GM23338 (cell line): ENCODE data around the gene KLHL8. TPM values are rescaled to one million over a fixed set of nuclear protein-coding genes. Genes with fewer than 3 reads are reported as not detected.

Experiments used
- ATAC-seq: fragments of 200-7000 bp; cut with Tn5 transposase; 3 replicates; pipeline ENCODE4 v1.9.1; 2020
- DNase-seq: peaks from one replicate; pipeline ENCODE4 v3.0.0-alpha.2; 2015; ENCODE audit warnings: low spot score
- H2AFZ ChIP-seq: fragments of 200-600 bp; sonication (generic); 2 replicates; pipeline ENCODE4 v1.8.0; 2016; ENCODE audit warnings: antibody characterized with exemption, mild to moderate bottlenecking, moderate library complexity
- H3F3A ChIP-seq: fragments of 200-600 bp; sonication (generic); replicated peaks from 2 replicates; pipeline ENCODE4 v1.8.0; 2017; ENCODE audit warnings: antibody characterized with exemption, mixed run types, low read depth
- H3K27ac ChIP-seq: fragments of 200-600 bp; sonication (generic); 2 replicates; pipeline ENCODE4 v1.6.1; 2016; ENCODE audit warnings: low read depth
- H3K27me3 ChIP-seq: fragments of 200-600 bp; sonication (generic); 2 replicates; pipeline ENCODE4 v1.8.0; 2016; ENCODE audit warnings: mild to moderate bottlenecking, mixed run types, moderate library complexity; ENCODE audit not compliant: insufficient read depth
- H3K36me3 ChIP-seq: fragments of 200-600 bp; sonication (generic); 2 replicates; pipeline ENCODE4 v1.8.0; 2016; ENCODE audit warnings: mild to moderate bottlenecking; ENCODE audit not compliant: insufficient read depth
- H3K4me1 ChIP-seq: fragments of 200-600 bp; sonication (generic); 2 replicates; pipeline ENCODE4 v1.8.0; 2016; ENCODE audit warnings: mild to moderate bottlenecking, moderate library complexity; ENCODE audit not compliant: insufficient read depth
- H3K4me2 ChIP-seq: fragments of 200-600 bp; sonication (generic); 2 replicates; pipeline ENCODE4 v1.7.1; 2017; ENCODE audit warnings: mixed run types
- H3K4me3 ChIP-seq: fragments of 200-600 bp; sonication (generic); 2 replicates; pipeline ENCODE4 v1.6.1; 2016; ENCODE audit warnings: mixed run types
- H3K79me2 ChIP-seq: fragments of 200-600 bp; sonication (generic); replicated peaks from 2 replicates; pipeline ENCODE4 v1.8.0; 2017; ENCODE audit warnings: mild to moderate bottlenecking; ENCODE audit not compliant: insufficient read depth
- H3K9me2 ChIP-seq: fragments of 200-600 bp; sonication (generic); 2 replicates; pipeline ENCODE4 v1.8.0; 2017; ENCODE audit not compliant: insufficient read depth
- H4K20me1 ChIP-seq: fragments of 200-600 bp; sonication (generic); replicated peaks from 2 replicates; pipeline ENCODE4 v1.8.0; 2017; ENCODE audit warnings: mild to moderate bottlenecking; ENCODE audit not compliant: insufficient read depth
- H3K27ac Mint-ChIP-seq: 2 replicates; pipeline ENCODE4 v1.8.0; 2020; ENCODE audit warnings: inconsistent platforms, mild to moderate bottlenecking, moderate library complexity, mixed read lengths
- H3K27me3 Mint-ChIP-seq: 3 replicates; pipeline ENCODE4 v1.8.0; 2022; ENCODE audit warnings: low read depth, mild to moderate bottlenecking, moderate library complexity, mixed read lengths, inconsistent platforms; ENCODE audit not compliant: insufficient read depth, poor library complexity
- H3K36me3 Mint-ChIP-seq: 3 replicates; pipeline ENCODE4 v1.8.0; 2021; ENCODE audit warnings: low read depth, mild to moderate bottlenecking, inconsistent platforms, moderate library complexity, mixed read lengths
- H3K4me1 Mint-ChIP-seq: 3 replicates; pipeline ENCODE4 v1.8.0; 2020; ENCODE audit warnings: mild to moderate bottlenecking, inconsistent platforms, mixed read lengths
- H3K4me3 Mint-ChIP-seq: 3 replicates; pipeline ENCODE4 v1.8.0; 2021; ENCODE audit warnings: moderate library complexity, mild to moderate bottlenecking, inconsistent platforms, mixed read lengths
- H3K9me3 Mint-ChIP-seq: 3 replicates; pipeline ENCODE4 v1.8.0; 2020; ENCODE audit warnings: moderate library complexity, mild to moderate bottlenecking, inconsistent platforms, mixed read lengths
- CREB1 ChIP-seq: fragments of 250-450 bp; sonication (Bioruptor Pico); IDR thresholded peaks from 2 replicates; pipeline ENCODE4 v1.5.0; 2020; ENCODE audit warnings: low read depth, mild to moderate bottlenecking, moderate library complexity
- CTCF ChIP-seq, 2 experiments: fragments of 200-600 bp in 1 of 2; sonication (generic) in 1 of 2; conservative IDR thresholded peaks; 2 replicates each; pipeline versions ENCODE4 v1.5.1 to v1.6.1; 2016 to 2017; ENCODE audit warnings: antibody characterized with exemption in 2 of 2, low read depth in 2 of 2, mild to moderate bottlenecking in 2 of 2, moderate library complexity in 1 of 2
- ETS1 ChIP-seq: IDR thresholded peaks from 2 replicates; pipeline ENCODE4 v1.6.1; 2016; ENCODE audit warnings: antibody characterized with exemption
- EZH2phosphoT487 ChIP-seq: fragments of 200-600 bp; sonication (generic); IDR thresholded peaks from one replicate; pipeline ENCODE4 v1.8.1; 2018; ENCODE audit warnings: antibody characterized with exemption; ENCODE audit not compliant: unreplicated experiment
- JUNB ChIP-seq: IDR thresholded peaks from one replicate; pipeline ENCODE4 v1.6.1; 2016; ENCODE audit warnings: antibody characterized with exemption; ENCODE audit not compliant: unreplicated experiment
- NANOG ChIP-seq: IDR thresholded peaks from 2 replicates; pipeline ENCODE4 v1.6.1; 2016; ENCODE audit warnings: antibody characterized with exemption, borderline replicate concordance
- REST ChIP-seq: IDR thresholded peaks from one replicate; pipeline ENCODE4 v1.6.1; 2018; ENCODE audit warnings: antibody characterized with exemption; ENCODE audit not compliant: unreplicated experiment
- ZNF331 ChIP-seq: fragments of 250-450 bp; sonication (Bioruptor Pico); IDR thresholded peaks from 2 replicates; pipeline ENCODE4 v1.5.0; 2020; ENCODE audit warnings: low read depth, mild to moderate bottlenecking, moderate library complexity
- polyA plus RNA-seq: library from polyadenylated mRNA; unstranded; fragments of >200 nt; fragmentation: Nextera tagmentation; extraction: Ambion mirVana; gene quantifications from 2 replicates; pipeline ENCODE4 v1.2.1, GENCODE V29; 2016
- total RNA-seq: library from RNA; depleted of rRNA; stranded (reverse); fragments of >200 nt; shearing (Covaris generic); gene quantifications from 2 replicates; pipeline ENCODE4 v1.2.3, GENCODE V29; 2014

Gene KLHL8
- total and polyA plus RNA-seq, 2 experiments from 2014 or later: 3.3 to 7.2 TPM

- Histone ChIP-seq H3F3A (no peaks in the 10 kb centered on the region), H4K20me1 (no peaks in the 10 kb centered on the region), H3K36me3 (no peaks in the 10 kb centered on the region), H3K27me3 (no peaks in the 10 kb centered on the region), H3K4me2 (no peak overlapping the region), H3K4me1 (no peaks in the 10 kb centered on the region), H3K9me2 (no peaks in the 10 kb centered on the region), H3K4me3 (no peak overlapping the region), H3K79me2 (no peaks in the 10 kb centered on the region), H2AFZ (no peak overlapping the region), H3K27ac (no peak overlapping the region)
- DNase-seq (no peak), ATAC-seq (no peak)
- Mint-ChIP-seq H3K36me3 (no peaks in the 10 kb centered on the region), H3K9me3 (peaks cover 6% of the 10 kb centered on the region), H3K4me1 (no peaks in the 10 kb centered on the region), H3K27me3 (no peaks in the 10 kb centered on the region), H3K27ac (no peak overlapping the region), H3K4me3 (no peak overlapping the region)
- TF ChIP-seq JUNB (no peak), REST (no peak), EZH2phosphoT487 (no peak), ETS1 (no peak), ZNF331 (CRISPR knock-in tag) (no peak), NANOG (no peak)
Measured at GRCh38 chr4:87257523-87257922, 37.1 kb upstream of the KLHL8 start.

- H2AFZ ChIP-seq: no peak overlapping the region
- no peak for DNase-seq
Measured at GRCh38 chr4:87255755-87256154, 35.3 kb upstream of the KLHL8 start.

More at GRCh38 chr4:87255755-87256154, 35.3 kb upstream of the KLHL8 start:
- no peaks in the 10 kb centered on the region for H3K9me2 ChIP-seq
- H3K27ac ChIP-seq: no peak overlapping the region
- Mint-ChIP-seq H3K27me3 (no peaks in the 10 kb centered on the region), H3K4me3 (no peak overlapping the region), H3K36me3 (no peaks in the 10 kb centered on the region), H3K4me1 (no peaks in the 10 kb centered on the region), H3K9me3 (peaks cover 6% of the 10 kb centered on the region), H3K27ac (no peak overlapping the region)
- no peak overlapping the region for H3K4me3 ChIP-seq
- TF ChIP-seq CREB1 (no peak), CTCF (conservative IDR thresholded peaks at IDR 0.05; ENCODE audit: low read depth in 2 of 2) (no peak), ZNF331 (CRISPR knock-in tag) (0 out of 2 replicates have a peak, but pooled peaks have one; percentile 36)
- H3K4me1 ChIP-seq: no peaks in the 10 kb centered on the region
- H3K4me2 ChIP-seq: no peak overlapping the region
- ATAC-seq: no peak
- H3K36me3 ChIP-seq: no peaks in the 10 kb centered on the region
- H3K79me2 ChIP-seq: no peaks in the 10 kb centered on the region
- H4K20me1 ChIP-seq: no peaks in the 10 kb centered on the region
- no peaks in the 10 kb centered on the region for H3F3A ChIP-seq
- H3K27me3 ChIP-seq: no peaks in the 10 kb centered on the region
